Vagina (tissue), 2 donors: ENCODE results near the gene HECTD4. TPM values are rescaled to one million over a fixed set of nuclear protein-coding genes. Genes with fewer than 3 reads are reported as not detected.
A peak's percentile ranks its signal among the peaks of the same experiment; 100 is the strongest.

ENCODE experiments used
- DNase-seq, 2 donors: peaks; one replicate each; pipeline ENCODE4 v3.0.0-alpha.2; 2017; ENCODE audit errors: extremely low spot score in 2 of 2
- H3K27ac ChIP-seq: fragments of 200-600 bp; sonication (generic); one replicate; pipeline ENCODE4 v1.5.1; 2019
- H3K27me3 ChIP-seq: fragments of 200-600 bp; sonication (generic); one replicate; pipeline ENCODE4 v1.5.1; 2019
- H3K36me3 ChIP-seq, 2 donors: fragments of 200-600 bp; sonication (generic); one replicate each; pipeline ENCODE4 v1.5.1; 2017 to 2019
- H3K4me1 ChIP-seq: fragments of 200-600 bp; sonication (generic); one replicate; pipeline ENCODE4 v1.5.1; 2019
- H3K4me3 ChIP-seq, 2 donors: fragments of 200-600 bp; sonication (generic); 1 replicate in 1 of 2; 2 replicates in 1 of 2; pipeline ENCODE4 v1.5.1; 2016 to 2019
- H3K9me3 ChIP-seq: fragments of 200-600 bp; sonication (generic); one replicate; pipeline ENCODE4 v1.5.1; 2019
- CTCF ChIP-seq, 3 experiments: fragments of 450-650 bp in 2 of 3; fragments of 200-600 bp in 1 of 3; sonication (generic) in 1 of 3; IDR thresholded peaks; one replicate each; pipeline ENCODE4 v1.5.1; 2017 to 2019; ENCODE audit warnings: antibody characterized with exemption in 3 of 3, mild to moderate bottlenecking in 2 of 3, moderate library complexity in 2 of 3
- POLR2A ChIP-seq, 2 donors: fragments of 450-650 bp; IDR thresholded peaks; one replicate each; pipeline ENCODE4 v1.6.1; 2017; ENCODE audit warnings: antibody characterized with exemption in 2 of 2, mild to moderate bottlenecking in 2 of 2, moderate library complexity in 2 of 2
- POLR2AphosphoS5 ChIP-seq, 2 donors: sonication (generic); formaldehyde crosslinking; IDR thresholded peaks; one replicate each; pipeline ENCODE4 v1.9.0; 2017; ENCODE audit warnings: antibody characterized with exemption in 2 of 2, mild to moderate bottlenecking in 2 of 2, low read depth in 1 of 2; ENCODE audit not compliant: insufficient read depth in 1 of 2
- intact Hi-C: fragments of 100-400 bp; cut with DNase I; formaldehyde crosslinking; loops from one replicate; pipeline ENCODE4 v1.15.1; 2023
- total RNA-seq: library from RNA; depleted of rRNA; stranded (reverse); fragments of >200 nt; gene quantifications from one replicate; pipeline ENCODE4 v1.2.3, GENCODE V29; 2016

HECTD4 gene
- total RNA-seq, 1 donor from 2014 or later: 79.6 TPM

GRCh38 chr12:112194601-112195247 lies 187.5 kb downstream of the HECTD4 start:
- DNase-seq: no peak
- Histone ChIP-seq H3K4me3 (no peak overlapping the region), H3K27ac (no peak overlapping the region), H3K27me3 (no peaks in the 10 kb centered on the region), H3K36me3 (peaks cover 0 to 56% of the 10 kb centered on the region in 2 donors), H3K9me3 (no peaks in the 10 kb centered on the region), H3K4me1 (peaks cover 21% of the 10 kb centered on the region)
- intact Hi-C loops: loop anchor here (10.0 kb wide), 1 partner anchor 190 kb away; the partner anchor contains the start of gene HECTD4
- TF ChIP-seq POLR2A (IDR thresholded peaks at IDR 0.05) (no peak), POLR2AphosphoS5 (IDR thresholded peaks at IDR 0.05; ENCODE audit: insufficient read depth in 1 of 2, low read depth in 1 of 2) (no peak), CTCF (IDR thresholded peaks at IDR 0.05) (no peak)

- no peak overlapping the region for H3K27ac ChIP-seq
- H3K4me3 ChIP-seq: no peak overlapping the region
- H3K27me3 ChIP-seq: no peaks in the 10 kb centered on the region
- peaks cover 0 to 50% of the 10 kb centered on the region in 2 donors for H3K36me3 ChIP-seq
- intact Hi-C loops: loop anchor here (10.0 kb wide), 1 partner anchor 192 kb away; the partner anchor contains the start of gene HECTD4
- no peak for DNase-seq
- no peak for TF ChIP-seq CTCF (IDR thresholded peaks at IDR 0.05)
- no peak for TF ChIP-seq POLR2AphosphoS5 (IDR thresholded peaks at IDR 0.05; ENCODE audit: insufficient read depth in 1 of 2, low read depth in 1 of 2)
- TF ChIP-seq POLR2A (IDR thresholded peaks at IDR 0.05): no peak
- no peaks in the 10 kb centered on the region for H3K9me3 ChIP-seq
- H3K4me1 ChIP-seq: peaks cover 21% of the 10 kb centered on the region
These were observed 189.8 kb downstream of the HECTD4 start for GRCh38 chr12:112192475-112192874.

- Histone ChIP-seq H3K4me1 (peaks cover 21% of the 10 kb centered on the region), H3K36me3 (peaks cover 0 to 50% of the 10 kb centered on the region in 2 donors), H3K27me3 (no peaks in the 10 kb centered on the region), H3K27ac (no peak overlapping the region), H3K9me3 (no peaks in the 10 kb centered on the region), H3K4me3 (no peak overlapping the region)
- intact Hi-C loops: loop anchor here (10.0 kb wide), 1 partner anchor 193 kb away; the partner anchor contains the start of gene HECTD4
- DNase-seq: no peak
- TF ChIP-seq POLR2A (IDR thresholded peaks at IDR 0.05): no peak
- peak in 1 of 2 donors; percentile 57 for TF ChIP-seq POLR2AphosphoS5 (IDR thresholded peaks at IDR 0.05; ENCODE audit: insufficient read depth in 1 of 2, low read depth in 1 of 2)
These were observed 190.3 kb downstream of the HECTD4 start for GRCh38 chr12:112191840-112192321.

- no peak overlapping the region for H3K4me3 ChIP-seq
- H3K27ac ChIP-seq: peak overlapping the region; percentile 43
- peaks cover 21% of the 10 kb centered on the region for H3K4me1 ChIP-seq
- H3K27me3 ChIP-seq: no peaks in the 10 kb centered on the region
- no peaks in the 10 kb centered on the region for H3K9me3 ChIP-seq
- no peak for DNase-seq
- intact Hi-C loops: loop anchor here (10.0 kb wide), 1 partner anchor 194 kb away; the partner anchor contains the start of gene HECTD4
- TF ChIP-seq CTCF (IDR thresholded peaks at IDR 0.05) (no peak), POLR2A (IDR thresholded peaks at IDR 0.05) (no peak), POLR2AphosphoS5 (IDR thresholded peaks at IDR 0.05; ENCODE audit: insufficient read depth in 1 of 2, low read depth in 1 of 2) (no peak)
- H3K36me3 ChIP-seq: peaks cover 0 to 50% of the 10 kb centered on the region in 2 donors
These were observed 191.0 kb downstream of the HECTD4 start for GRCh38 chr12:112191201-112191600.

- no peak for DNase-seq
- H3K27me3 ChIP-seq: no peaks in the 10 kb centered on the region
- TF ChIP-seq POLR2AphosphoS5 (IDR thresholded peaks at IDR 0.05; ENCODE audit: insufficient read depth in 1 of 2, low read depth in 1 of 2) (no peak), CTCF (IDR thresholded peaks at IDR 0.05) (no peak)
- H3K9me3 ChIP-seq: no peaks in the 10 kb centered on the region
- peaks cover 0 to 47% of the 10 kb centered on the region in 2 donors for H3K36me3 ChIP-seq
- peaks cover 21% of the 10 kb centered on the region for H3K4me1 ChIP-seq
- H3K27ac ChIP-seq: no peak overlapping the region
- H3K4me3 ChIP-seq: no peak overlapping the region
- intact Hi-C loops: loop anchor here (10.0 kb wide), 1 partner anchor 194 kb away; the partner anchor contains the start of gene HECTD4
These were observed 191.8 kb downstream of the HECTD4 start for GRCh38 chr12:112190231-112191025.
